SK-N-SH (cell line): ENCODE measurements around the gene FLRT2. TPM values are rescaled to one million over a fixed set of nuclear protein-coding genes. Genes with fewer than 3 reads are reported as not detected.

Source experiments
- CTCF ChIA-PET: fragments of 300-600, 350-600 bp; formaldehyde crosslinking; extraction: SDS; loops from one replicate; lab custom pipeline; 2021; lab: Yijun Ruan, JAX
- POLR2A ChIA-PET: fragments of 350-600 bp; sonication (Branson Sonifier 250); formaldehyde crosslinking; extraction: SDS; loops from one replicate; lab custom pipeline; 2020; ENCODE audit warnings: antibody characterized with exemption, inconsistent platforms; lab: Yijun Ruan, JAX
- DNase-seq: peaks from one replicate; pipeline ENCODE4 v3.0.0; 2012
- H2AFZ ChIP-seq: fragments of 200-600 bp; sonication (generic); 2 replicates; pipeline ENCODE4 v1.8.1; 2016; ENCODE audit warnings: antibody characterized with exemption, mild to moderate bottlenecking, low read depth
- H3F3A ChIP-seq: fragments of 200-600 bp; sonication (generic); replicated peaks from 2 replicates; pipeline ENCODE3; 2016; ENCODE audit warnings: antibody characterized with exemption, mild to moderate bottlenecking; ENCODE audit not compliant: insufficient read depth
- H3K27ac ChIP-seq, 2 experiments: fragments of 200-500 bp in 1 of 2; fragments of 200-600 bp in 1 of 2; sonication (Bioruptor generic) in 1 of 2; sonication (generic), shearing (Covaris generic) in 1 of 2; 2 replicates each; pipeline versions ENCODE4 v1.5.1 to v1.6.1; 2014 to 2016; ENCODE audit warnings: low read depth in 2 of 2, inconsistent platforms in 1 of 2, low read length in 1 of 2, mild to moderate bottlenecking in 1 of 2, mixed read lengths in 1 of 2
- H3K27me3 ChIP-seq: fragments of 200-600 bp; sonication (generic), shearing (Covaris generic); 2 replicates; pipeline ENCODE4 v1.6.1; 2016; ENCODE audit warnings: mixed run types; ENCODE audit not compliant: insufficient read depth
- H3K36me3 ChIP-seq, 2 experiments: fragments of 200-500 bp in 1 of 2; fragments of 200-600 bp in 1 of 2; sonication (Bioruptor generic) in 1 of 2; sonication (generic) in 1 of 2; replicated peaks in 1 of 2; 2 replicates each; pipeline versions ENCODE3 to v1.5.1; 2014 to 2016; ENCODE audit warnings: low read length in 1 of 2, mild to moderate bottlenecking in 1 of 2; ENCODE audit not compliant: insufficient read depth in 2 of 2, control insufficient read depth in 1 of 2
- H3K4me1 ChIP-seq, 2 experiments: fragments of 200-500 bp in 1 of 2; fragments of 200-600 bp in 1 of 2; sonication (Bioruptor generic) in 1 of 2; sonication (generic), shearing (Covaris generic) in 1 of 2; 2 replicates each; pipeline versions ENCODE4 v1.5.1 to v1.6.1; 2014 to 2016; ENCODE audit warnings: low read depth in 1 of 2, low read length in 1 of 2, mixed run types in 1 of 2; ENCODE audit not compliant: insufficient read depth in 2 of 2, control insufficient read depth in 1 of 2
- H3K4me2 ChIP-seq: fragments of 200-600 bp; sonication (generic), shearing (Covaris generic); 2 replicates; pipeline ENCODE4 v1.6.1; 2017; ENCODE audit warnings: mixed run types
- H3K4me3 ChIP-seq, 2 experiments: fragments of 200-500 bp in 1 of 2; fragments of 200-600 bp in 1 of 2; sonication (Bioruptor generic) in 1 of 2; sonication (generic), shearing (Covaris generic) in 1 of 2; 2 replicates each; pipeline versions ENCODE4 v1.5.1 to v1.8.1; 2014 to 2016; ENCODE audit warnings: low read depth in 2 of 2, inconsistent platforms in 1 of 2, low read length in 1 of 2, mild to moderate bottlenecking in 1 of 2, mixed read lengths in 1 of 2, moderate library complexity in 1 of 2
- H3K79me2 ChIP-seq: fragments of 200-600 bp; sonication (generic); 2 replicates; pipeline ENCODE4 v1.8.1; 2017; ENCODE audit warnings: mild to moderate bottlenecking; ENCODE audit not compliant: insufficient read depth
- H3K9ac ChIP-seq: fragments of 200-600 bp; sonication (generic); 2 replicates; pipeline ENCODE4 v1.6.1; 2017; ENCODE audit warnings: mixed run types
- H3K9me2 ChIP-seq: fragments of 200-600 bp; sonication (generic); 2 replicates; pipeline ENCODE4 v1.6.1; 2017; ENCODE audit warnings: mixed run types
- H3K9me3 ChIP-seq: fragments of 200-600 bp; sonication (generic); 2 replicates; pipeline ENCODE4 v1.6.1; 2017; ENCODE audit warnings: mixed run types, mild to moderate bottlenecking, moderate library complexity
- H4K20me1 ChIP-seq: fragments of 200-600 bp; sonication (generic); 2 replicates; pipeline ENCODE4 v1.6.1; 2017; ENCODE audit warnings: mild to moderate bottlenecking, mixed run types; ENCODE audit not compliant: insufficient read depth
- ELF1 ChIP-seq: IDR thresholded peaks from 2 replicates; pipeline ENCODE4 v1.4.0; 2012
- EP300 ChIP-seq, 2 experiments: IDR thresholded peaks; 2 replicates each; pipeline versions ENCODE4 v1.4.0 to v1.6.1; 2012; ENCODE audit warnings: borderline replicate concordance in 1 of 2, low read depth in 1 of 2, low read length in 1 of 2
- FOXM1 ChIP-seq: IDR thresholded peaks from 2 replicates; pipeline ENCODE4 v1.4.0; 2012; ENCODE audit warnings: low read depth, mild to moderate bottlenecking
- GABPA ChIP-seq: IDR thresholded peaks from 2 replicates; pipeline ENCODE4 v1.4.0; 2012; ENCODE audit warnings: low read depth, mild to moderate bottlenecking
- JUND ChIP-seq: IDR thresholded peaks from 2 replicates; pipeline ENCODE4 v1.4.0; 2012
- MEF2A ChIP-seq: IDR thresholded peaks from 2 replicates; pipeline ENCODE4 v1.4.0; 2012; ENCODE audit warnings: low read depth, borderline replicate concordance
- NFIC ChIP-seq: IDR thresholded peaks from 2 replicates; pipeline ENCODE4 v1.4.0; 2012; ENCODE audit warnings: borderline replicate concordance
- NRF1 ChIP-seq: IDR thresholded peaks from 2 replicates; pipeline ENCODE4 v1.6.1; 2012; ENCODE audit warnings: low read depth, mild to moderate bottlenecking, low read length
- POLR2AphosphoS5 ChIP-seq: IDR thresholded peaks from 2 replicates; pipeline ENCODE4 v1.6.1; 2012; ENCODE audit warnings: low read depth, low read length
- RCOR1 ChIP-seq: fragments of 150-350 bp; IDR thresholded peaks from 2 replicates; pipeline ENCODE4 v1.6.1; 2017; ENCODE audit warnings: antibody characterized with exemption, low read length
- YY1 ChIP-seq: IDR thresholded peaks from 2 replicates; pipeline ENCODE4 v1.4.0; 2012; ENCODE audit warnings: low read depth, mild to moderate bottlenecking
- WGBS: methylation state at CpG from one replicate; pipeline ENCODE4 v1.1.6; 2017; ENCODE audit warnings: low lambda C conversion rate; 5-methylcytosine and 5-hydroxymethylcytosine counted together
- polyA plus RNA-seq, 3 experiments: library from polyadenylated mRNA; depleted of rRNA; stranded (reverse); fragments of >200 nt; gene quantifications; 2 replicates each; pipeline ENCODE4 v1.2.3, GENCODE V29; 2012
- TF ChIP-seq, protein P1 (sequence below): fragments of 150-350 bp; IDR thresholded peaks from 2 replicates; pipeline ENCODE4 v1.6.1; 2016; ENCODE audit warnings: mild to moderate bottlenecking, low read depth, low read length
- TF ChIP-seq, protein P2 (sequence below): IDR thresholded peaks from 2 replicates; pipeline ENCODE4; 2012
- TF ChIP-seq, protein P3 (sequence below): IDR thresholded peaks from 2 replicates; pipeline ENCODE4 v1.4.0; 2012; ENCODE audit warnings: low read depth
- TF ChIP-seq, protein P4 (sequence below): IDR thresholded peaks from 2 replicates; pipeline ENCODE4 v1.6.1; 2012; ENCODE audit warnings: mild to moderate bottlenecking, low read depth, low read length, moderate library complexity

Gene FLRT2
- polyA plus RNA-seq, 1 of the 3 experiments (the other 2 are of a cell fraction), result 10.8 TPM

DNA sequence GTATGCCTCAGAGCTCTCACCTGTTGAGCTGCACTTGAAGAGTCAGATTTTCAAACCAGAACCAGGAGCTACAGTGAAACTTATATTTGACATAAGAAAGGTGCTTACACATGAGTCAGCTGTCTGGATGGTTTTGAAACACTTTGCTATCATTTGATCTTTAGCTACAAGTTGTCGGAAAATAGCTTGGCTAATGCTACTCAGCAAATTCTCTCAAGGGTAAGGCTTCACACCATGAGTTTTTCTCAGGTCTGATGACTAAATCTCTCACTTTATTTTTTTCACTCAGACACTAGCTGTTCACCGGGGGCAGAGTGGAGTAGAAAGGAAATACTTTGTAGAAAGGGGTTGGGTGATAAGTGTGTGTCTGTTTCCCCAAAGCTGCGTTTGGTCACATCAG lies 171.8 kb downstream of the FLRT2 start (continued):
- TF ChIP-seq NRF1, result no peak
- TF ChIP-seq FOXM1, result no peak
- TF ChIP-seq YY1, result no peak
- no peak for TF ChIP-seq EP300 (IDR thresholded peaks at IDR 0.05; ENCODE audit: borderline replicate concordance in 1 of 2, low read depth in 1 of 2, low read length in 1 of 2)
- TF ChIP-seq MEF2A, result no peak
- TF ChIP-seq GABPA, result no peak
- TF ChIP-seq, all 33 proteins: peak for 0

DNA sequence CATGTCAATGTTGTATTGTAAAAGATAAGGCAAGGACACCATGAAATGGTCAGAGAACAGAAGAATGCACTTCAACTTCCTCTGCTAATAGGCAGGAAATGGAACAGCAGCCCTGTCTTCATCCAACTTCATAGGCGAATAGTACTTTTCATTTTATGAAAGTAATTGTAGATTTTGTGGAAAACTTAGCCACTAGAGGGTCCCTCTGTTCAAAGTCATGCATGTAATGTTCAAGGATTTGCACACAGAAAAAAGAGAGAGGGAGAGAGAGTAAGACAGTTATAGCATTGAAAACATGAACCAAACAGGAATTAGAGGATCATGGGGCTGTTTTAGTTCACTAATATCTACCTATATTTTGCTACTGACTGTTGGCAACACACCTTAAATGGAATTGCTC lies 172.2 kb downstream of the FLRT2 start:
- DNase-seq, result no peak

More for the DNA sequence above, 172.2 kb downstream of the FLRT2 start:
- 0% methylated on average over 1 of the region's 1 CpG for WGBS
- TF ChIP-seq, protein P1, sequence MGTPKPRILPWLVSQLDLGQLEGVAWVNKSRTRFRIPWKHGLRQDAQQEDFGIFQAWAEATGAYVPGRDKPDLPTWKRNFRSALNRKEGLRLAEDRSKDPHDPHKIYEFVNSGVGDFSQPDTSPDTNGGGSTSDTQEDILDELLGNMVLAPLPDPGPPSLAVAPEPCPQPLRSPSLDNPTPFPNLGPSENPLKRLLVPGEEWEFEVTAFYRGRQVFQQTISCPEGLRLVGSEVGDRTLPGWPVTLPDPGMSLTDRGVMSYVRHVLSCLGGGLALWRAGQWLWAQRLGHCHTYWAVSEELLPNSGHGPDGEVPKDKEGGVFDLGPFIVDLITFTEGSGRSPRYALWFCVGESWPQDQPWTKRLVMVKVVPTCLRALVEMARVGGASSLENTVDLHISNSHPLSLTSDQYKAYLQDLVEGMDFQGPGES, result no peak
- TF ChIP-seq, protein P2, sequence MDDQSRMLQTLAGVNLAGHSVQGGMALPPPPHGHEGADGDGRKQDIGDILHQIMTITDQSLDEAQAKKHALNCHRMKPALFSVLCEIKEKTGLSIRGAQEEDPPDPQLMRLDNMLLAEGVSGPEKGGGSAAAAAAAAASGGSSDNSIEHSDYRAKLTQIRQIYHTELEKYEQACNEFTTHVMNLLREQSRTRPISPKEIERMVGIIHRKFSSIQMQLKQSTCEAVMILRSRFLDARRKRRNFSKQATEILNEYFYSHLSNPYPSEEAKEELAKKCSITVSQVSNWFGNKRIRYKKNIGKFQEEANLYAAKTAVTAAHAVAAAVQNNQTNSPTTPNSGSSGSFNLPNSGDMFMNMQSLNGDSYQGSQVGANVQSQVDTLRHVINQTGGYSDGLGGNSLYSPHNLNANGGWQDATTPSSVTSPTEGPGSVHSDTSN, result no peak
- TF ChIP-seq RCOR1 (no peak), NRF1 (no peak), JUND (no peak), NFIC (no peak), POLR2AphosphoS5 (no peak), ELF1 (no peak)
- TF ChIP-seq, protein P3, sequence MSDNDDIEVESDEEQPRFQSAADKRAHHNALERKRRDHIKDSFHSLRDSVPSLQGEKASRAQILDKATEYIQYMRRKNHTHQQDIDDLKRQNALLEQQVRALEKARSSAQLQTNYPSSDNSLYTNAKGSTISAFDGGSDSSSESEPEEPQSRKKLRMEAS, result no peak
- TF ChIP-seq, protein P4, sequence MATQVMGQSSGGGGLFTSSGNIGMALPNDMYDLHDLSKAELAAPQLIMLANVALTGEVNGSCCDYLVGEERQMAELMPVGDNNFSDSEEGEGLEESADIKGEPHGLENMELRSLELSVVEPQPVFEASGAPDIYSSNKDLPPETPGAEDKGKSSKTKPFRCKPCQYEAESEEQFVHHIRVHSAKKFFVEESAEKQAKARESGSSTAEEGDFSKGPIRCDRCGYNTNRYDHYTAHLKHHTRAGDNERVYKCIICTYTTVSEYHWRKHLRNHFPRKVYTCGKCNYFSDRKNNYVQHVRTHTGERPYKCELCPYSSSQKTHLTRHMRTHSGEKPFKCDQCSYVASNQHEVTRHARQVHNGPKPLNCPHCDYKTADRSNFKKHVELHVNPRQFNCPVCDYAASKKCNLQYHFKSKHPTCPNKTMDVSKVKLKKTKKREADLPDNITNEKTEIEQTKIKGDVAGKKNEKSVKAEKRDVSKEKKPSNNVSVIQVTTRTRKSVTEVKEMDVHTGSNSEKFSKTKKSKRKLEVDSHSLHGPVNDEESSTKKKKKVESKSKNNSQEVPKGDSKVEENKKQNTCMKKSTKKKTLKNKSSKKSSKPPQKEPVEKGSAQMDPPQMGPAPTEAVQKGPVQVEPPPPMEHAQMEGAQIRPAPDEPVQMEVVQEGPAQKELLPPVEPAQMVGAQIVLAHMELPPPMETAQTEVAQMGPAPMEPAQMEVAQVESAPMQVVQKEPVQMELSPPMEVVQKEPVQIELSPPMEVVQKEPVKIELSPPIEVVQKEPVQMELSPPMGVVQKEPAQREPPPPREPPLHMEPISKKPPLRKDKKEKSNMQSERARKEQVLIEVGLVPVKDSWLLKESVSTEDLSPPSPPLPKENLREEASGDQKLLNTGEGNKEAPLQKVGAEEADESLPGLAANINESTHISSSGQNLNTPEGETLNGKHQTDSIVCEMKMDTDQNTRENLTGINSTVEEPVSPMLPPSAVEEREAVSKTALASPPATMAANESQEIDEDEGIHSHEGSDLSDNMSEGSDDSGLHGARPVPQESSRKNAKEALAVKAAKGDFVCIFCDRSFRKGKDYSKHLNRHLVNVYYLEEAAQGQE, result no peak
- no peaks in the 10 kb centered on the region for H3K79me2 ChIP-seq
- H3K4me3 ChIP-seq, result no peak overlapping the region
- no peaks in the 10 kb centered on the region for H3K27me3 ChIP-seq
- H3K4me1 ChIP-seq, result no peaks in the 10 kb centered on the region
- H3K36me3 ChIP-seq, result no peaks in the 10 kb centered on the region
- no peaks in the 10 kb centered on the region for H4K20me1 ChIP-seq
- no peak overlapping the region for H3K27ac ChIP-seq
- no peaks in the 10 kb centered on the region for H3F3A ChIP-seq
- no peak overlapping the region for H2AFZ ChIP-seq
- ChIA-PET POLR2A (no interaction called here), CTCF (no interaction called here)
- no peaks in the 10 kb centered on the region for H3K9me2 ChIP-seq
- H3K4me2 ChIP-seq, result no peak overlapping the region
- no peak overlapping the region for H3K9ac ChIP-seq
- H3K9me3 ChIP-seq, result no peaks in the 10 kb centered on the region
